IPS-18c (cell line): Measurements from ENCODE around the gene USB1.
"Not testable (repeated sequence)": the region's sequence is repeated elsewhere in the genome, so short reads cannot be mapped to it uniquely, and the experiment has no call there.

Experiments used
- H3K4me3 ChIP-seq: 2 replicates; pipeline ENCODE4 v1.7.0; 2013; ENCODE audit warnings: low read depth, mild to moderate bottlenecking, low read length, moderate library complexity; ENCODE audit not compliant: insufficient read depth
- H3K9me3 ChIP-seq: one replicate; pipeline ENCODE4 v1.6.1; 2013; ENCODE audit warnings: mild to moderate bottlenecking, low read length, moderate library complexity; ENCODE audit not compliant: control insufficient read depth, insufficient read depth

Gene USB1

DNA sequence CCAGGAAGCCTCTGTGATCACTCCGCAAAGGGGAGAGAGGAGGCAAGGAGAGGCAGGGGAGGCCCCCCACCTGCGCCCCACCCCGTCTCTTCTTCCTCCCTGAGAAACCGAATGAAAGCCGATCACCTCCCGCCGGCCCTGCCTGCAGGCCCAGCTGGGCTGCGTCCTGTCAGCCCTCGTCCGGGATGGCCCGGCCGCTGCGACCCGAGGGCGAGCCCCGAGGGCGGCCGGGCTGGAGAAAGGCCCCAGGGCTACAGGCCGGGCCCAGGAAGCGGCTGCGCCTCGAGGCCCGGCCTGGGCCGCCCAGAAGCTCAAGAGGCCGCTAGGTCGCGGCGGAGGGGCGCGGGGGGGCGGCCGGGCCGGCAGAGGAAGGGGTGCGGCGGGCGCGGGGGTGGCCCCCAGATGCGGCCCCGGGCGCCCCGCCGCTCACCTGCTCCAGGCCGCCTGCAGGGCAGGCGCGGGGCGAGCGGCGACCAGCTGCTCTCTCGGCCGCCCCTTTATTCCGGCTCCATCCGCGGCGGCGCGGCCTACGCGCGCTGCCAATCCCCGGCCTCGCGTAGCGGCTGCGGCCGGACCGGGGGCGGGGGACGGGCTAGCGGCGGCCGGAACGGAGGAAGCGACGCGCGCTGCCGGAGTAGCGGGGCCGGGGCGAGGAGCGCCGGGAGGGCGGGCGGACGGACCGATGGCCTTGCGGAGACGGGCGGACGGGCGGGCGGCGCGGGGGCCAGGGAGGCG lies 1.1 kb upstream of the USB1 start, which contains the start of gene ZNF319:
Gene ZNF319, minus strand, starts transcription at position 702 of the 735 bp plus-strand sequence. CDS start 2,407 bp downstream, outside the sequence.
- Histone ChIP-seq H3K9me3 (no peaks in the 10 kb centered on the region), H3K4me3 (peak within 1 kb of the TSS; percentile 87)

DNA sequence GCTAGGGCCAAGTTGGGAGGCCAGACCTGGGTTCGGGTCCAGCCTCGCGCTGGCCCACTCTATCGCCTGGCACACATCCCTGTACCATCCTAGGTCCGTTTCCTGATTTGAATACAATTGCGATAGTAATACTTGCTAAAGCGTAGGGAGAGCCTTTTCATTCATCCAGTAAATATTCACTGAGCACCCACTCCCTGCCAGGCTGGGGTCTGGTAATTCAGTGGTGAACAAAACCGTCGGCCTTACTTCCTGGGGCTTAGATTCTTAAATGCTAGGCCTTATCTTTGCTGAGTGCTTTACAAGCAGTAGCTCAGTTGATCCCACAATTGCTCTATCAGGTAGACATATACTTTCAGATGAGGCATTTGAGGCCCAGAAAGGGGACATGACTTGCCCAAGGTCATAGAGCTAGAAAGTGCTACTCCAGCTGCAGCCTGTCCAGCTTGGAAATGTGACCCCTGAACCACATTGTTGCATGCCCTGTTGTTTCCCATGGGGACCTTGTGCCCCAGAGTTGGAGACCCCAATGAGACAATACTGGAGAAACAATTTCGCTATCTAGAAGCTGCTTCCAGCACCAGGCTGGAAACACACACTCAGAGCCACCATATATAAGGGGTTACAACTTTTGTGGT lies 691 bp downstream of the USB1 start:
- Histone ChIP-seq H3K4me3 (peak overlapping the region; percentile 87), H3K9me3 (no peaks in the 10 kb centered on the region)

DNA sequence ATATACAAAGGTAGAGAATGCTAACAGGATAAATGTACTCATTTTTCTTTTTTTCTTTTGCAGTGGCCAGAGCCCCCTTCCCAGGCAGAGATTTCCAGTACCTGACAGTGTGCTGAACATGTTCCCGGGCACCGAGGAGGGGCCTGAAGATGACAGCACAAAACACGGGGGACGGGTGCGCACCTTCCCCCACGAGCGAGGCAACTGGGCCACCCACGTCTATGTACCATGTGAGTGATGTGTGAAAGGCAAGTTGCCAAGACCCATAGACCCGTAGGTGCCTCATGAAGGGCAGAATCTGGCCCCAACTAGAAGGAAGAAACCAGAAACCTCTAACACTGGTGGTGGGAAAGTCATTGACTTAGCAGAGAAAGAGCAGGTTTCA lies 1.2 kb downstream of the USB1 start:
- no peak overlapping the region for H3K4me3 ChIP-seq
- no peaks in the 10 kb centered on the region for H3K9me3 ChIP-seq

DNA sequence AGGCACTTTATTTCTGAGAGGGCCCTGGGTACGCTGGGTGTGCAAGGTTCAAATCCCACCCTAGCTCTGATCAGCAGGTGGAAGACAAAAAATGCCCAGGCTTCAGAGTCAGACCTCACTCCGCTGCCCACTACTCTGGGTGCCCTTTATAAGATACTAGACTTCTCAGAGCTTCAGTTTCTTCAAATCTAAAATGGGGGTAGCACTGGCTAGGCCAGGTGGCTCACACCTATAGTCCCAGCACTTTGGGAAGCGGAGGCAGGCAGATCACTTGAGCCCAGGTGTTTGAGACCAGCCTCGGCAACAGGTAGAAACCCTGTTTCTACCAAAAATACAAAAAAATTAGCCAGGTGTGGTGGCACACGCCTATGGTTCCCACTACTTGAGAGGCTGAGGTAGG lies 1.7 kb downstream of the USB1 start:
- Histone ChIP-seq H3K4me3 (no peak overlapping the region), H3K9me3 (no peaks in the 10 kb centered on the region)

DNA sequence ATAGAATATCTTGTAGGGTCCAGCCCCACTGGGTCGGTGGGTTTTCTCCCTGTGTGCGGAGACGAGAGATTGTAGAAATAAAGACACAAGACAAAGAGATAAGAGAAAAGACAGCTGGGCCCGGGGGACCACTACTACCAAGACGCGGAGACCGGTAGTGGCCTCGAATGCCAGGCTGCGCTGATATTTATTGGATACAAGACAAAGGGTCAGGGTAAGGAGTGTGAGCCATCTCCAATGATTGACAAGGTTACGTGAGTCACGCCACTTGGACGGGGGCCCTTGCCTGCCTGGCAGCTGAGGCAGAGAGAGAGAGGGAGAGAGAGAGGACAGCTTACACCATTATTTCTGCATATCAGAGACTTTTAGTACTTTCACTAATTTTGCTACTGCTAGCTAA lies 3.5 kb downstream of the USB1 start:
- not testable (repeated sequence) for H3K4me3 ChIP-seq

DNA sequence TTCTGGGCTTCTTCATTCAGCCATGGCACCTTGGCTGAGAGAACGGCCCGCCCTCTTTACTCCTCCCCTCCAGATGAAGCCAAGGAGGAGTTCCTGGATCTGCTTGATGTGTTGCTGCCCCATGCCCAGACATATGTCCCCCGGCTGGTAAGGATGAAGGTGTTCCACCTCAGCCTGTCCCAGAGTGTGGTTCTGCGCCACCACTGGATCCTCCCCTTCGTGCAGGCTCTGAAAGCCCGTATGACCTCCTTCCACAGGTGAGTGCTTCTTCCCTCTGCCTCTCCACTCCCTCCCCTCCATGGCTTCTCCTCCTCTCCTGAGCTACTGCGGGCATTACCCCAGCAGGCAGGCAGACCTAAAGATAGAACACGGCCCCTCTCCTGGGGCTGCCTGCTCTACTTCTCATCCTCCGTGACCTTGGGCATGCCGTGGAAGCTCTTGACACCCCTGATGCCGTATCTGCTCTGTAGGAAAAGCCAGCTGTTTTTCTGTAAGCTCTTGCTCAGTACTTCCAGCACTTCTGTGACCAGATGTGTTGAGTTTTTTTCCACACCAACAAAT lies 8.7 kb downstream of the USB1 start:
- Histone ChIP-seq H3K4me3 (no peak overlapping the region), H3K9me3 (no peaks in the 10 kb centered on the region)

More for the DNA sequence above, 3.5 kb downstream of the USB1 start:
- H3K9me3 ChIP-seq = not testable (repeated sequence)

DNA sequence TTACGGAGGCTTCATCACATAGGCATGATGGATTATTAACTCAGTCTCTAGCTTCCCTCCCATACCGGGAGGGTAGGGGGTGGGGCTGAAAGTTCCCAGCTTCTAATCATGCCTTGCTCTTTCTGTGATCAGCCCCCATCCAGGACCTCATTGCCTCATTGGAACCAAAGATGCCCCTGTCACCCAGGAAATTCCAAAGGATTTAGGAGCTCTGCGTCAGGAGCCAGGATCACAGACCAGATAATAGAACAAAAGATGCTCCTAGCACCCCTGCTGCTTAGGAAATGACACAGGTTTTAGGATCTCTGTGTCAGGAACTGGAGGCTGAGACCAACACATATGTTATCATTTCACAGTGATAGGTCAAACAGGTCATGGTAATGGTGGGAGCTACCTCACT lies 9.7 kb downstream of the USB1 start:
- no peak overlapping the region for H3K4me3 ChIP-seq
- no peaks in the 10 kb centered on the region for H3K9me3 ChIP-seq

DNA sequence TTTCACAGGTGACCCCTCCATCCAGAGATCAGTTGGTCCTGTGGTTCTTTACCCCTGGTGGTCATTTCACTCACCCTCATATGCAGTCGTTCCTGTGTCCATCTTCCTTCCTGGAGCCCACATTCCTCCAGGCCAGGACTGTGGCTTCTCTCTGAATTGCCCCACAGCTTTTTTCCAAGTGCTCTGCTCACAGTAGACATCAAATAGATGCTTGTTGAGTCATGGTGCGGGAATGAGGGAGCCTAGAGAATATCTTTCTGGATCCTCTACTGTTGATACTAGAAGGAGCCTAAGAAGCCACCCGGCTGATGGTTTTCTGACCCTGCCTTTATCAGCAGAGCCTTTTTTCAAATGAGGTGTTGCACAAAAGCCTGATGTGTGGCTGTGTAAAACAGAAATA lies 10.4 kb downstream of the USB1 start:
- Histone ChIP-seq H3K9me3 (no peaks in the 10 kb centered on the region), H3K4me3 (no peak overlapping the region; the same call in 1 of the 2 replicates)

DNA sequence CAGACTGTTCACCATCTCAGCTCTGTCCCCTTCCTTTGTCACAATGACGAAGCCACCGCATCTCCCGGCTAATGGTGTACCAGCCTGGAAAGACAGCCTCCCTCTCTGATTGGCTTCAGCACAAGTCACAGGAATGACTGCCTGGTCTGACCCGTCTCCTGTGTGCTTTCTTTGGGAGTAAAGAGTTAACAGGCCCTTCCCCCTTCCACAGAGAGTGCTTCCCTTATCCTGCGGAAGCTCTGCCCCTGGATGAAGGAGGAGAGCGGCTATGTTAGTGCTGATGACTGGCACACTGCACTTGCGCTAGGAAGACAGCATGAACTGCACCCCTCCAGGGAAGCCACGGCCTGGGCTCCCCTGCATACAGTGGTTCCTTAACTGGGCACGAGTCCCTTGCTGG lies 11.3 kb downstream of the USB1 start:
- no peak overlapping the region for H3K4me3 ChIP-seq
- no peaks in the 10 kb centered on the region for H3K9me3 ChIP-seq

DNA sequence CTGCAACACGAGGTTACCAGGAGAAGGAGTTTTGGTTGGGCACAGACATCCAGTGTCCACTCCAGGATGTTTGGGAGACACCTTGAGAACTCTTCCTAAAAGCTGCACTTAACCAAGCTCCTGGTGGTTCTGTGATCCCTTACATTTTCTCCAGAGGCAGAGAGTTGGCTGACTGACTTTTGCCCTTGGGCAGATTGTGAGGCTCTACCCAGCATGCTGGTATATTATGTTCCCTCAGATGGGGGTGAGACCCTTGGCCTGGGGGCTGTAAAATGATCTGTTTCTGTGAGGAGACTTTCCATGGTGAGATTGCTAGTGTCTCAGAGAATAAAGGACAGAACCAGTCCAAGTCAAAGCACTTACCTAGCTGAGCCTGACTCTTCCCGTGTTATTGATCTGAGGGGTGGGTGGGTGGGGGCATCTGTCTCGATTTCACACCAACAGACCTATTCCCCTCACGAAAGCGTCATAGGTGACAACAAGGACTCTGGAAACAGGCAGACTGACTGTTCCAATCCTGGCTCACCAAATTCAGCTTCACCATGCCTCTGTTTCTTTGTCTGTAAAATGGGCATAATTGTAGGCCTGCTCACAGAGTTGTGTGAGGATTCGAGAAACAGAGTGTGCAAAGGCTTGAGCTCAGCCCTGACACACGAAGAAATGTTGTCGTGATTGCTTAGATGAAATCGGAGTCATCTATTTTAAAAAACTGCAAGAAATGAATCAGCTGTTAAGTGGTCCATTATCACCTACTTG lies 12.2 kb downstream of the USB1 start:
- H3K4me3 ChIP-seq = no peak overlapping the region
- H3K9me3 ChIP-seq = no peaks in the 10 kb centered on the region

DNA sequence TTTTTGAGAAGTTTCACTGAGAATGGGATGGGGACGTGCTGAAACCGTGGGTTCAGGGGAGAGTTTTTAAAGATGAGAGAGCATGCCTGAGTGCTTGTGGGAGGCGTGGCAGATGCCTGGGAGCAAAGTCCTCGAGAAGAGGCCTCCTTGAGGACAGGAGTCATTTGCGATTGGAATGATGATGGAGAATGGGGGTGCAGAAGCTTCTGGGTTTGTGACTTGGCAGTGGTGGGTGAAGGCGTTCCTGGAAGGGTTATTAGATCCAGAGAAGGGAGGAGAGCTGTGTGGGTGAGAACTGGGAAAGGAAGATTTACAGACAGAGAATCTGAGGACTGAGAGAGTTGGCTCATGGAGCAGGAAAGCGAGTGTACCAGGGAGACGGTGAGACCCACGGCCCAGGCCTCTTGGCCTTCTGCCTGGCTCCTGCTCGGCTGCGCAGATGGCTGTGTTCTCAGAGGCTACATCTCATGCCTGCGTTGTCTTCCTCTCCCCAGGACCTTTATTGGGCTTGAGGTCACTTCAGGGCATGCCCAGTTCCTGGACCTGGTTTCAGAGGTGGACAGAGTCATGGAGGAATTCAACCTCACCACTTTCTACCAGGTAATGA lies 15.7 kb downstream of the USB1 start:
- Histone ChIP-seq H3K9me3 (no peaks in the 10 kb centered on the region), H3K4me3 (no peak overlapping the region)

DNA sequence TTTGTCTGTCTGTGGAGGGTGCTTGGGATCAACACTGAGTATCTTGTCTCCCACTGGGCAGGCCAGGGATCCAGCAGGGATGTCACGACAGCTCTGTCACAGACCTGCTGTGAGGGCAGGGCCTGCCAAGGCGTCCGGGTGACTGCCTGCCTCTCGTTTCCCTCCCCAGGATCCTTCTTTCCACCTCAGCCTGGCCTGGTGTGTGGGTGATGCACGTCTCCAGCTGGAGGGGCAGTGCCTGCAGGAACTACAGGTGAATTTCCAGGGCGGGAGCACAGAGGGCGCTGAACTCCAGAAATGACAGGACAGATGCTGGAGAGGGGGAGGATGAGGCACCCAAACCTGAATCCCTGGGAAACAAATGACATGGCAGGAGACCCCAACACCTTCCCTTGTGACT lies 17.6 kb downstream of the USB1 start:
- H3K4me3 ChIP-seq = no peak overlapping the region
- H3K9me3 ChIP-seq = no peaks in the 10 kb centered on the region

DNA sequence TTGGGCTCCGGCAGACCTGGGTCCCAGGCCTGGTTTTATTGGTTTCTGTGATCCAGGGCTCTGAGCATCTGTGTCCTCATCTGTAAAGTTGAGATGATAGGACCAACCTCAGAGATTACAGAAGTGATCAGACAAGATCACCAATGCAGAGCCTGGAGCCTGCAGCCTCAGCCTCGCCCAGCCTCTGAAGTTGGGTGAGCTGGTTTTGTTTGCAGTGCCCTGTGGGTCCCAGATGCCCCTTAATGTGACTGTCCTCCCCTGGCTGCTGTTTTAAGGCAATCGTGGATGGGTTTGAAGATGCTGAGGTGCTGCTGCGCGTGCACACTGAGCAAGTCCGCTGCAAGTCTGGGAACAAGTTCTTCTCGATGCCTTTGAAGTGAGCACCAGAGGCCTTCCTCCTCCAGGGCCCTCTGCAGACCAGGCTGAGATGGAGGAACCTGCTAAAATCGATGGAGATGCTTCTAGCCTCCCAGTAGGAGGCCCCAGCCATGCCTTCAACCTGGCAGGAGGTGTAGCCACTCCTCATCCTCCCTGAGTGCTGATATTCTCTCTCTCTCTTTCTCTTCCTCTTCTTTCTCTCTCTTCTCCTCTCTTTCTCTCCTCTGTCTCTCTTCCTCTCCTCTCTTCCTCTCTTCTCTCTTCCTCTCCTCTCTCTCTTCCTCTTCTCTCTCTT lies 18.8 kb downstream of the USB1 start:
- Histone ChIP-seq H3K4me3 (no peak overlapping the region), H3K9me3 (no peaks in the 10 kb centered on the region)

DNA sequence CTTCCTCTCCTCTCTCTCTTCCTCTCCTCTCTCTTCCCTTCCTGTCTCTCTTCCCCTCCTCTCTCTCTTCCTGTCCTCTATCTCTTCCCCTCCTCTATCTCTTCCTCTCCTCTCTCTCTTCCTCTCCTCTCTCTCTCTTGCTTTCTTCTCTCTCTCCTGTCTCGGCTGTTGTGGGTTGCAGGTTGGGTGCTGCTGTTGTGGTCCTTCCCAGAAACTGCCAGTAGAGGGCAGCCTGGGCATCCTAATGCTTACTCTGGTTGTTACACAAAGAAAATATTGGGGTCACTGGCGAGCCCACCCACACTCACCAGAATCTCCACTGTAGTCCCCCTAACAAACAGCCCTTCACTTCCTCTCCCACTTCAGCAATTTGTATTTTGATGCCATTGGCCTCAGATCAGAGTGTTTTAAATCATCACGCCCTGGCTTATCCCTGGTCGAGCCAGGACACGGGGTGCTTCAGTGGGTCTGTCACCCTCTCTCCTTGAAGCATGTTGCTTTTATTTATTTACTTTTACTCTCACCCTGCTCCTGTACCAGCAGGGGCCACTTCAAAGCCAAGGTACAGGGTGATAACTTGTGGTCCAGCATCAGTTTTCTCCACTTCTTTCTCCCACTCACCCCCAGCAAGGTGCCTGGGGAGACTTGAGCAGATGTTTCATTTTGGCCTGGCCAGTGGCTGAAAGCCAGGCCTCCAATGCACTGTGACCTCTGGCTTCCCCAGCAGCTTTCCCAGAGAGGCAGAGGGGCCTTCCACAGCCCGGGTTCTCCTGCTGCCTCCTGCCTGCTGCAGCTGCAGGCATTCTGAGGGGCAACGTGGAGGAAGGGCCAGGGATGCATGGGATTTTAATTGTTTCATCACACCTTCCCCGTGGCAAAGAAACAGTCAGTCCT lies 19.7 kb downstream of the USB1 start:
- no peak overlapping the region for H3K4me3 ChIP-seq

DNA sequence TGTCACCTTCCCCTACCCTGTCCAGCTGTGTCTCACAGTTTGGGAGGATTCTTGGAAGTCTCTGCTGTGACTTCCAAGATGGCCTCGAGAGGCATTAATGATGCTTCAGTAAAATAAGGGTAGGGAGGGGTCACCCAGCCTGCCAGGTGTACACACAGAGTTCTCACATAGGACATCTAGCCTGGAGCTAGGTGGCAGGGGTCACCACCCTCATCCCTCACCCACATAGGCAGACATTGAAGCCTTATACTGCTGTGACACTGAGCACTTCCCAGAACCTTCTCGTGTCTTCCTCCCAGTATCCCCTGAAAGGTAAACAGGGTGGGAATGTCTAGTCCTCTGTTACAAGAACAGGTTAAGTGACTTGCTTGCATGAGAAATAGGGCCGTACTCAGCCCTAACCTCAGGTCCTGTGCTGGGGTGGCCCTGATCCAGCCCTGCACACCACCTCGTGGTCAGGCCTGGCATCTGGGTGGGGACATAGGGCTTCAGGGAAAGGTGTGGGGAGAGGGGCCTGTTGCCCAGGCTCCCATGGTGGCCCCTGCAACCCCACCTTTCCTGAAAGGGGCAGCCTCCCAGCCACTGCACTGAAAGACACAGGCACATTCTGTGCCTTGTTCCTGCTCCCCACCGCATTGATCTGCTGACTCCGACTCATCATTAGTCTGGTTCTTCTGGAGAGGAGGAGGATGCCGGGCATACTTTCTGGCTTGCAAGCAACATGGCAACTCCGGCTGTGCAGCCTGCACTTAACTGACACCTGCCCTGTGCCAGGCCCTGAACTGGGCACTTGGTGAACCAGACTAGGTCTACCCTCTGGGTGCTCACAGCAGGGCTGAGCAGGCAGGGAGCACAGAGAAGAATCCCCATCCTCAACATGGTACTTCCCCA lies 20.7 kb downstream of the USB1 start:
- Histone ChIP-seq H3K4me3 (peak overlapping the region; percentile 15; the same call in 1 of the 2 replicates), H3K9me3 (no peaks in the 10 kb centered on the region)

More for the DNA sequence above, 19.7 kb downstream of the USB1 start:
- no peaks in the 10 kb centered on the region for H3K9me3 ChIP-seq
